Measurements from ENCODE around the gene IL18. TPM values are rescaled to one million over a fixed set of nuclear protein-coding genes. Genes with fewer than 3 reads are reported as not detected.
"Not testable (repeated sequence)": the region's sequence is repeated elsewhere in the genome, so short reads cannot be mapped to it uniquely, and the experiment has no call there.

IL18 gene
- total RNA-seq, 3 donors from 2014 or later = 69.4 to 114 (median 85.0) TPM

DNA sequence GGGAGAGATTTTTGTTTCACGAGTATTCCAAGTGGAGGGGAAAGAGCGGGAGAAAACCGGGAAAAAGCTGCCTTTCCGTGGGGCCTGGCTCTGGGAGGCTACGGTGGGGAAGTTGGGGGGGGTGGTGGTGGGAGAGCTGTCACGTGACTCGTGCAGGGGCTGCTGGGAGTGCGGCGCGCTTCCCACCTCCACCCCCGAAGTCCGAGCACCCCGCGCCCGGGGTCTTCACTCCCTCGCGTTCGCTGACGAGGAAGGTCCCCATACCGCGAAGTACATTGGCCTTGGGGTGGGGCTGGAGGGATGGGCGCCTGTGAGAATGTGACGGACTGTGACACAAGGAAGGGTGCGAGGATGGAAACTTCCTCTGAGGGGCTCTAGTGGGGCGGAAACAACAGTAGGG is 3.3 kb upstream of the IL18 start, which contains the start of gene TEX12:
TSS of gene TEX12 (plus strand) at position 228 of the 400 bp plus-strand sequence. CDS start 1,897 bp downstream, outside the sequence.
- DNase-seq (peak in 2 of 3 donors; percentile 13 to 48), ATAC-seq (no peak)
- Histone ChIP-seq H3K4me3 (no peak within 1 kb of the TSS), H3K4me1 (ENCODE audit: low read depth) (peaks cover 2% of the 10 kb centered on the region), H3K9me3 (no peaks in the 10 kb centered on the region), H3K36me3 (ENCODE audit: low read depth) (no peaks in the 10 kb centered on the region)
- intact Hi-C loops (cut with DNase I, micrococcal nuclease) = no loop called here
- TF ChIP-seq, protein P1, sequence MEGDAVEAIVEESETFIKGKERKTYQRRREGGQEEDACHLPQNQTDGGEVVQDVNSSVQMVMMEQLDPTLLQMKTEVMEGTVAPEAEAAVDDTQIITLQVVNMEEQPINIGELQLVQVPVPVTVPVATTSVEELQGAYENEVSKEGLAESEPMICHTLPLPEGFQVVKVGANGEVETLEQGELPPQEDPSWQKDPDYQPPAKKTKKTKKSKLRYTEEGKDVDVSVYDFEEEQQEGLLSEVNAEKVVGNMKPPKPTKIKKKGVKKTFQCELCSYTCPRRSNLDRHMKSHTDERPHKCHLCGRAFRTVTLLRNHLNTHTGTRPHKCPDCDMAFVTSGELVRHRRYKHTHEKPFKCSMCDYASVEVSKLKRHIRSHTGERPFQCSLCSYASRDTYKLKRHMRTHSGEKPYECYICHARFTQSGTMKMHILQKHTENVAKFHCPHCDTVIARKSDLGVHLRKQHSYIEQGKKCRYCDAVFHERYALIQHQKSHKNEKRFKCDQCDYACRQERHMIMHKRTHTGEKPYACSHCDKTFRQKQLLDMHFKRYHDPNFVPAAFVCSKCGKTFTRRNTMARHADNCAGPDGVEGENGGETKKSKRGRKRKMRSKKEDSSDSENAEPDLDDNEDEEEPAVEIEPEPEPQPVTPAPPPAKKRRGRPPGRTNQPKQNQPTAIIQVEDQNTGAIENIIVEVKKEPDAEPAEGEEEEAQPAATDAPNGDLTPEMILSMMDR (IDR thresholded peaks at IDR 0.05) = no peak

DNA sequence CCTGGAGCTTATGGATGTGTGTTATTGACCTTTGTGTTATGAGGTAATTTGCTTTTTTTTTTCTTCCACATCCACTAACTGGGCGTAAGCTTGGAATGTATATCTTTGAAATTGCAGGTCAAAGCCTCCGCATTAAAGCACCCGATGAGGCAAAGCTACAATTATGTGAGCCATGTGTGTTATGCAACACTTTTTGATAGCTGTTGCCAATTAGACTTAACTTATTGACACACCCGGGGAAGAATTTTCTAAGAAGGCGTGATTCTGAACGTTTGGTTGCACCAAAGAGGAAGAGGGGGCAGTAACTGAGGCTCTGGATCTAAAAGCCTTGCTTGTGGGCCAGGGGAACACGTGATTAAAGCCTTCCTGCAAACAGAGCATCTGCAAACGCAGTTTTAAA is 2.7 kb upstream of the IL18 start:
- Histone ChIP-seq H3K4me3 (no peak overlapping the region), H3K4me1 (ENCODE audit: low read depth) (peaks cover 2% of the 10 kb centered on the region), H3K9me3 (no peaks in the 10 kb centered on the region), H3K36me3 (ENCODE audit: low read depth) (no peaks in the 10 kb centered on the region)
- intact Hi-C loops (cut with DNase I, micrococcal nuclease) = no loop called here
- TF ChIP-seq, protein P1 (IDR thresholded peaks at IDR 0.05) = no peak
- DNase-seq = peak in 1 of 3 donors; percentile 65
- ATAC-seq = peak; percentile 77

DNA sequence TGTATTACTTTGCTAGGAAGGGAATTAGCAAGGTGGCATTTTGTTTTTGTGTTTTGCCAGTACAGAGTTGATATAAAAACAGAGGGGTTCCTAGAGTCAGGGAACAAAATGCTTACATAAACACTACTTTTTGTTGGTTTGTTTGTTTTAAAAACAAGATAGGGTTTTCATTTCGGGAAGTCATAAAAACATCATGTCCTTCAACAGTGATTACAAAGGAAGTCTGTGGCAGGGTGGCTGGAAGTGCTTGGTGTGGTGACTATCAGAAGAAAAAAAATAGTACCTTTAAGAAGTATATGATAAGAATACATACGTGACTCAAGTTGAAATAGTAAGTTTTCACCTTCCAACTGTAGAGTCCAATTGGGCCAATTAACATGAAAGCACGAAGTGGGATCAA is 1.2 kb upstream of the IL18 start:
- ATAC-seq = no peak
- H3K4me1 ChIP-seq (ENCODE audit: low read depth) = peaks cover 2% of the 10 kb centered on the region
- H3K36me3 ChIP-seq (ENCODE audit: low read depth) = no peaks in the 10 kb centered on the region
- TF ChIP-seq, protein P1 (IDR thresholded peaks at IDR 0.05) = no peak
- H3K9me3 ChIP-seq = no peaks in the 10 kb centered on the region
- intact Hi-C loops (cut with DNase I, micrococcal nuclease) = no loop called here
- no peak for DNase-seq
- no peak overlapping the region for H3K4me3 ChIP-seq

DNA sequence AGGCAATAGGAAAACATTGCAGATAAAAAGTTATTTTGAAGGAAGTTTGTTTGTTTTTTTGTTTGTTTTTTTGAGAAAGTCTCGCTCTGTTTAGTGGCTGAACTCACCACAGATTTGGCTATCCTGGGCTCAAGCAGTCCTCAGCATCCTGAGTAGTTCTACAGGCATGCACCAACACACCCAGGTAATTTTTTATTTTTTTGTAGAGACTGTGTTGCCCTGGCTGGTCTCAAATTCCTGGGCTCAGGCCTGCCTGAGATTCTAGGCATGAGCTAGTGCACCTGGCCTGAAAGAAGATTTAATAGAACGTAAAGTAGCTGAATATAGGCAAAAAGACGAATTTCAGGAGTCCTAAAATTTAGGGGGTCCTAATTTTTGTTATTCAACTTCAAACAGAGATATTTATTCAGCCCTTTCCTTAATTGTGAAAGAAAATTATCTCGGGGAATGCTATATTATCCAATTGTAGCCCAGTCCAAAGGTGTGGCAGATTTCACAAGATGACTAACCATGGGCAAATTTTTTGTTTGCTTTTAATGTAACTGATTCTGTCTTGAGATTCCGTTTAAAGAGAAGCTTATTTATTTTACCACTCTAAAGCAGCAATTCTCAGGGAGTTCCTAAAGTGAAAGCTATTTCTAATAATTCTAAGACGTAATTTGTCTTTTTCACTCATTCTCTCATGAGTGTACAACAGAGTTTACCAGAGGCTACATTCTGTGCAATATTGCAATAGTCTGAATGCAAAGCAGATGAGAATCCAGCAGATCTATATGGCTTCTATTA is 940 bp downstream of the IL18 start:
- Histone ChIP-seq H3K4me3 (no peak overlapping the region), H3K9me3 (no peaks in the 10 kb centered on the region), H3K4me1 (ENCODE audit: low read depth) (peaks cover 2% of the 10 kb centered on the region), H3K36me3 (ENCODE audit: low read depth) (no peaks in the 10 kb centered on the region)
- DNase-seq (no peak), ATAC-seq (peak; percentile 54)
- TF ChIP-seq, protein P1 (IDR thresholded peaks at IDR 0.05) = no peak
- intact Hi-C loops (cut with DNase I, micrococcal nuclease) = no loop called here

DNA sequence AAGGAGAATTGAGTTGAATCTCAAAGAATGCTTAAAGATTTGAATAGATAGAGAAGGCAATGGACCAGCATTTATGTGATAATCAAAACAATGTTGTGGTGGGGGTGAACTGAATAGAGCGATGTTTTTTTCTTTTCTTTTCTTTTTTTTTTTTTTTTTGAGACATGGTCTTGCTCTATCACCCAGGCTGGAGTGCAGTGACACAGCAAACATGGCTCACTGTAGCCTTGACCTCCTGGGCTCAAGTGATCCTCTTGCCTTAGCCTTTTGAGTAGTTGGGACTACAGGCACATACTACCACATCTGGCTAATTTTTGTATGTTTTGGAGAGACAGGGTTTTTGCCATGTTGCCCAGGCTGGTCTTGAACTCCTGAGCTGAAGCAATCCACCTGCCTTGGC is 1.7 kb downstream of the IL18 start:
- DNase-seq; H3K36me3 ChIP-seq (ENCODE audit: low read depth); intact Hi-C loops (cut with DNase I, micrococcal nuclease); H3K4me3 ChIP-seq; H3K9me3 ChIP-seq; ATAC-seq; H3K4me1 ChIP-seq (ENCODE audit: low read depth): not testable (repeated sequence)

DNA sequence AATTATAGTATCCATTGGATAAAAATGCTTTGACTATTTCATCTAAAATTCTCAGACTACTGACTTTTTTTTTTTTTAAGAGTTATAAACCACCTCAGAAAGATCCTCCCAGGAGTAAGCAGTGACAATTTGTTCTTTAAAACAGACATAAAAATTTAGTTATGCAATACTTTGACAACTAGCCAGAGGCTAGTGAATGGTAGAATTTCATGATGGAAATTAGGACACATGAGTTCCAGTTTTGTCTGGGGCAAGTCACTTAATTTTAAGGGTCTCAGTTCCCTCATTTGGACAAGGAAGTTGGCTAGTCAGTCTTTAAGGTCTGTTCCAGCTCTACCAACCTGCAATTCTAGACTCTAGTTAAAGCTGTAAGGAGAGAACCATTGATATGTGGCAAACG is 2.9 kb downstream of the IL18 start:
- intact Hi-C loops (cut with DNase I, micrococcal nuclease) = no loop called here
- TF ChIP-seq, protein P1 (IDR thresholded peaks at IDR 0.05) = no peak
- no peaks in the 10 kb centered on the region for H3K36me3 ChIP-seq (ENCODE audit: low read depth)
- ATAC-seq (no peak), DNase-seq (no peak)
- H3K9me3 ChIP-seq = no peaks in the 10 kb centered on the region
- H3K4me1 ChIP-seq (ENCODE audit: low read depth) = no peaks in the 10 kb centered on the region
- no peak overlapping the region for H3K4me3 ChIP-seq

Data from mucosa of descending colon (tissue), 3 donors.